IMR-90 (cell line): ENCODE results near the gene RAD52. TPM values are rescaled to one million over a fixed set of nuclear protein-coding genes. Genes with fewer than 3 reads are reported as not detected.

Experiments used
- ATAC-seq: fragments of 200-7000 bp; cut with Tn5 transposase; 2 replicates; pipeline ENCODE4 v1.9.1; 2020; ENCODE audit warnings: low read depth, mild to moderate bottlenecking, moderate library complexity
- BruUV-seq: library from RNA; stranded (reverse); fragments of 400-500 nt; replicated peaks from 2 replicates; lab custom pipeline; 2021; lab: Mats Ljungman, UMichigan
- CTCF ChIA-PET: fragments of 300-600 bp; formaldehyde crosslinking; extraction: SDS; loops from one replicate; lab custom pipeline; 2021; ENCODE audit warnings: antibody characterized with exemption; lab: Yijun Ruan, JAX
- POLR2A ChIA-PET: fragments of 300-600 bp; sonication (Branson Sonifier 250); formaldehyde crosslinking; loops from one replicate; lab custom pipeline; 2022; ENCODE audit warnings: antibody characterized with exemption; ENCODE audit not compliant: unreplicated experiment; lab: Charles Lee
- DNase-seq: peaks from one replicate; pipeline ENCODE4 v3.0.0; 2013
- H2AFZ ChIP-seq: replicated peaks from 2 replicates; pipeline ENCODE3; 2013; ENCODE audit warnings: low read length, mild to moderate bottlenecking; ENCODE audit not compliant: poor library complexity
- H2AK5ac ChIP-seq: 2 replicates; pipeline ENCODE4 v1.6.1; 2013; ENCODE audit warnings: low read depth, low read length, inconsistent platforms
- H2AK9ac ChIP-seq: replicated peaks from 2 replicates; pipeline ENCODE3; 2013; ENCODE audit warnings: mild to moderate bottlenecking, low read depth, low read length, moderate library complexity; ENCODE audit not compliant: poor library complexity
- H2BK120ac ChIP-seq: 2 replicates; pipeline ENCODE4 v1.6.1; 2013; ENCODE audit warnings: low read depth, low read length, inconsistent platforms
- H2BK15ac ChIP-seq: 3 replicates; pipeline ENCODE4 v1.6.1; 2013; ENCODE audit warnings: low read depth, low read length, inconsistent platforms
- H2BK20ac ChIP-seq: 2 replicates; pipeline ENCODE4 v1.6.1; 2013; ENCODE audit warnings: low read depth, mild to moderate bottlenecking, inconsistent platforms, low read length, moderate library complexity
- H2BK5ac ChIP-seq: 2 replicates; pipeline ENCODE4 v1.6.1; 2013; ENCODE audit warnings: mild to moderate bottlenecking, low read depth, low read length, inconsistent platforms; ENCODE audit not compliant: poor library complexity, severe bottlenecking
- H3K14ac ChIP-seq: replicated peaks from 2 replicates; pipeline ENCODE4 v1.6.1; 2013; ENCODE audit warnings: low read depth, low read length, inconsistent platforms
- H3K18ac ChIP-seq: 2 replicates; pipeline ENCODE4 v1.6.1; 2013; ENCODE audit warnings: low read depth, low read length, control low read depth
- H3K23ac ChIP-seq: 2 replicates; pipeline ENCODE4 v1.6.1; 2013; ENCODE audit warnings: low read depth, low read length, inconsistent platforms
- H3K27ac ChIP-seq: 2 replicates; pipeline ENCODE4 v1.5.1; 2013; ENCODE audit warnings: mild to moderate bottlenecking, control low read depth, low read length; ENCODE audit not compliant: insufficient read depth
- H3K27me3 ChIP-seq: 2 replicates; pipeline ENCODE4 v1.6.1; 2013; ENCODE audit warnings: low read length; ENCODE audit not compliant: control insufficient read depth, insufficient read depth
- H3K36me3 ChIP-seq: 2 replicates; pipeline ENCODE4 v1.6.1; 2013; ENCODE audit warnings: low read length, mixed read lengths; ENCODE audit not compliant: control insufficient read depth, insufficient read depth
- H3K4ac ChIP-seq: 2 replicates; pipeline ENCODE4 v1.6.1; 2013; ENCODE audit warnings: low read depth, low read length, inconsistent platforms
- H3K4me1 ChIP-seq: 2 replicates; pipeline ENCODE4 v1.6.1; 2013; ENCODE audit warnings: low read length, mixed read lengths; ENCODE audit not compliant: control insufficient read depth, insufficient read depth
- H3K4me2 ChIP-seq: 2 replicates; pipeline ENCODE4 v1.6.1; 2013; ENCODE audit warnings: low read depth, mild to moderate bottlenecking, control low read depth, low read length, moderate library complexity
- H3K4me3 ChIP-seq: 2 replicates; pipeline ENCODE4 v1.5.1; 2013; ENCODE audit warnings: low read depth, mild to moderate bottlenecking, control low read depth, low read length, moderate library complexity; ENCODE audit not compliant: insufficient read depth
- H3K56ac ChIP-seq: 2 replicates; pipeline ENCODE4 v1.6.1; 2013; ENCODE audit warnings: low read length, inconsistent platforms; ENCODE audit not compliant: insufficient read depth; ENCODE audit errors: extremely low read depth
- H3K79me1 ChIP-seq, 2 experiments: 2 replicates each; pipeline ENCODE4 v1.6.1; 2013; ENCODE audit warnings: low read length in 2 of 2, inconsistent platforms in 1 of 2, low read depth in 1 of 2
- H3K9ac ChIP-seq: 2 replicates; pipeline ENCODE4 v1.6.1; 2013; ENCODE audit warnings: low read depth, low read length, control low read depth
- H3K9me1 ChIP-seq: 2 replicates; pipeline ENCODE4 v1.6.1; 2013; ENCODE audit warnings: low read length, inconsistent platforms; ENCODE audit not compliant: insufficient read depth
- H3K9me3 ChIP-seq: 2 replicates; pipeline ENCODE4 v1.6.1; 2013; ENCODE audit warnings: low read length; ENCODE audit not compliant: control insufficient read depth, insufficient read depth
- H4K20me1 ChIP-seq: 2 replicates; pipeline ENCODE4 v1.6.1; 2013; ENCODE audit warnings: low read length, inconsistent platforms; ENCODE audit not compliant: insufficient read depth
- H4K5ac ChIP-seq: 2 replicates; pipeline ENCODE4 v1.6.1; 2013; ENCODE audit warnings: mild to moderate bottlenecking, low read depth, low read length, control low read depth
- H4K8ac ChIP-seq, 2 experiments: 2 replicates each; pipeline ENCODE4 v1.6.1; 2013; ENCODE audit warnings: low read depth in 2 of 2, low read length in 2 of 2, control low read depth in 1 of 2, inconsistent platforms in 1 of 2
- H4K91ac ChIP-seq: 2 replicates; pipeline ENCODE4 v1.6.1; 2013; ENCODE audit warnings: low read depth, low read length, inconsistent platforms; ENCODE audit not compliant: insufficient read depth
- BHLHE40 ChIP-seq: fragments of 150-350 bp; IDR thresholded peaks from 2 replicates; pipeline ENCODE4 v1.6.1; 2016; ENCODE audit warnings: mild to moderate bottlenecking, low read depth, low read length
- CEBPB ChIP-seq: IDR thresholded peaks from 2 replicates; pipeline ENCODE4 v1.6.1; 2012; ENCODE audit warnings: low read depth, low read length, improper control_type of control experiment
- MAFK ChIP-seq: IDR thresholded peaks from 2 replicates; pipeline ENCODE4 v1.6.1; 2012; ENCODE audit warnings: low read depth, low read length, improper control_type of control experiment
- MXI1 ChIP-seq: IDR thresholded peaks from 2 replicates; pipeline ENCODE4 v1.6.1; 2012; ENCODE audit warnings: low read depth, mild to moderate bottlenecking, low read length, moderate library complexity, borderline replicate concordance
- NFE2L2 ChIP-seq: fragments of 150-350 bp; IDR thresholded peaks from 2 replicates; pipeline ENCODE4 v1.6.1; 2016; ENCODE audit warnings: low read depth, mild to moderate bottlenecking, low read length
- RFX5 ChIP-seq: IDR thresholded peaks from 2 replicates; pipeline ENCODE4 v1.8.0; 2012; ENCODE audit warnings: low read depth, mild to moderate bottlenecking, low read length, moderate library complexity
- SMC3 ChIP-seq: fragments of 150-350 bp; IDR thresholded peaks from 2 replicates; pipeline ENCODE4 v1.6.1; 2016; ENCODE audit warnings: low read depth, mild to moderate bottlenecking, antibody characterized with exemption, low read length, moderate library complexity
- USF2 ChIP-seq: fragments of 150-350 bp; IDR thresholded peaks from 2 replicates; pipeline ENCODE4 v1.6.1; 2017; ENCODE audit warnings: mild to moderate bottlenecking, antibody characterized with exemption, low read length, low read depth
- WGBS, 2 experiments: methylation state at CpG; one replicate each; pipeline versions ENCODE4 v1.1.5 to v1.1.7; 2013; ENCODE audit warnings: missing lambda C conversion rate in 2 of 2; ENCODE audit not compliant: insufficient read length in 1 of 2; ENCODE audit errors: extremely low coverage in 2 of 2; 5-methylcytosine and 5-hydroxymethylcytosine counted together
- dilution Hi-C: fragments of 300-500 bp; cut with HindIII; formaldehyde crosslinking; loops from one replicate; pipeline ENCODE4 v1.14.3; 2018; ENCODE audit warnings: low sequenced_read_pairs; ENCODE audit not compliant: unreplicated experiment
- in situ Hi-C: fragments of 300-500 bp; cut with MboI; formaldehyde crosslinking; loops from 3 replicates; pipeline ENCODE4 v1.14.3; 2019; ENCODE audit warnings: low sequenced_read_pairs, inconsistent platforms, mixed read lengths
- intact Hi-C: fragments of 100-400 bp; cut with micrococcal nuclease; formaldehyde crosslinking; loops from 2 replicates; pipeline ENCODE4 v1.10.0; 2022
- polyA plus RNA-seq, 3 experiments: library from polyadenylated mRNA; depleted of rRNA; stranded (reverse); fragments of >200 nt; gene quantifications; 2 replicates each; pipeline ENCODE4 v1.2.3, GENCODE V29; 2012; ENCODE audit warnings: low replicate concordance in 1 of 3
- total RNA-seq: library from RNA; depleted of rRNA; stranded (reverse); fragments of >200 nt; gene quantifications from 2 replicates; pipeline ENCODE4 v1.2.3, GENCODE V29; 2012

The RAD52 gene
- total and polyA plus RNA-seq, 2 of the 4 experiments (the other 2 are of a cell fraction), result 10.7 to 11.3 TPM

GRCh38 chr12:955939-956338 is 6.4 kb upstream of the RAD52 start:
- Histone ChIP-seq H3K4me1 (no peaks in the 10 kb centered on the region), H3K9ac (no peak overlapping the region), H3K14ac (no peak overlapping the region), H3K23ac (no peak overlapping the region), H2AK9ac (no peak overlapping the region), H3K4ac (no peak overlapping the region), H4K8ac (no peak overlapping the region), H3K18ac (no peak overlapping the region), H3K27me3 (no peaks in the 10 kb centered on the region), H3K4me3 (no peak overlapping the region), H2AFZ (peak overlapping the region; percentile 14), H3K36me3 (no peaks in the 10 kb centered on the region), H3K79me1 (no peaks in the 10 kb centered on the region), H4K5ac (no peak overlapping the region), H4K91ac (no peak overlapping the region), H2BK20ac (no peak overlapping the region), H3K9me1 (0 out of 2 replicates have a peak, but pooled peaks cover 3% of the 10 kb centered on the region), H4K20me1 (no peaks in the 10 kb centered on the region), H2BK15ac (no peak overlapping the region), H3K9me3 (no peaks in the 10 kb centered on the region), H3K27ac (no peak overlapping the region), H2BK120ac (no peak overlapping the region), H3K56ac (no peak overlapping the region), H2AK5ac (no peak overlapping the region), H2BK5ac (no peak overlapping the region), H3K4me2 (no peak overlapping the region)
- dilution Hi-C loops (no loop called here), in situ Hi-C loops (loop anchor here (10.0 kb wide), 1 partner anchor 381 kb away; no protein-coding TSS in a partner anchor), intact Hi-C loops (no loop called here)
- no TSS peak for BruUV-seq
- DNase-seq (no peak), ATAC-seq (no peak)
- ChIA-PET CTCF (no interaction called here), POLR2A (no interaction called here)
- TF ChIP-seq USF2 (no peak), NFE2L2 (no peak), BHLHE40 (no peak), SMC3 (no peak), CEBPB (no peak), RFX5 (no peak), MAFK (no peak), MXI1 (no peak)
- WGBS, 2 experiments, result no CpG with 5 or more reads among the region's 6 CpGs
